22Rv1 (cell line): ENCODE results near the gene GAP43.

Source experiments
- CTCF ChIP-seq: fragments of 450-650 bp; IDR thresholded peaks from 2 replicates; pipeline ENCODE4 v1.5.1; 2017; ENCODE audit warnings: mild to moderate bottlenecking
- ZFX ChIP-seq: fragments of 450-650 bp; IDR thresholded peaks from 2 replicates; pipeline ENCODE4 v1.6.1; 2017; ENCODE audit warnings: antibody characterized with exemption, borderline replicate concordance

GRCh38 chr3:115663414-115663813 lies 40.1 kb downstream of the GAP43 start:
- no peak for TF ChIP-seq CTCF
- TF ChIP-seq ZFX, result no peak
